ENCODE data around the gene FAM83C. TPM values are rescaled to one million over a fixed set of nuclear protein-coding genes. Genes with fewer than 3 reads are reported as not detected.

Gene FAM83C
- total RNA-seq, 2 experiments from 2014 or later, result not detected

- intact Hi-C loops (cut with DNase I, micrococcal nuclease), result loop anchor here in 1 of 2 experiments (2.0 to 10.0 kb wide), 7 partner anchors 130 to 975 kb away; partner anchors contain the start of genes AHCY, EDEM2, GGT7 and GSS
- no peaks in the 10 kb centered on the region for H3K9me3 ChIP-seq (ENCODE audit: control insufficient read depth in 1 of 2, insufficient read depth in 1 of 2, low read length in 2 of 2)
- H3K27ac ChIP-seq (ENCODE audit: low read depth in 1 of 2, low read length in 2 of 2), result peak overlapping the region; percentile 93 to 95
Measured at GRCh38 chr20:35277127-35277526, 15.1 kb downstream of the FAM83C start.

GRCh38 chr20:35276408-35276807 lies 15.8 kb downstream of the FAM83C start:
- H3K36me3 Mint-ChIP-seq (ENCODE audit: low read depth), result peaks cover 40% of the 10 kb centered on the region
- Histone ChIP-seq H3K9me3 (ENCODE audit: control insufficient read depth in 1 of 2, insufficient read depth in 1 of 2, low read length in 2 of 2) (no peaks in the 10 kb centered on the region), H3K4me1 (ENCODE audit: insufficient read depth, low read length) (peaks cover 37% of the 10 kb centered on the region), H3K27me3 (ENCODE audit: control insufficient read depth in 1 of 2, insufficient read depth in 2 of 2, low read length in 2 of 2) (no peaks in the 10 kb centered on the region), H3K27ac (ENCODE audit: low read depth in 1 of 2, low read length in 2 of 2) (peak overlapping the region; percentile 93 to 95), H3K4me3 (ENCODE audit: low read length) (peak overlapping the region; percentile 76), H3K36me3 (ENCODE audit: insufficient read depth, low read length) (peaks cover 48% of the 10 kb centered on the region)
- peak overlapping the region; percentile 97 for H3K27ac Mint-ChIP-seq
- POLR2A ChIA-PET, result interaction anchor here (0.5 to 1.9 kb wide), 3 partner anchors 10 to 174 kb away, joined by 3 to 6 read pairs (median 3); no protein-coding TSS in a partner anchor
- H3K4me1 Mint-ChIP-seq (ENCODE audit: low read depth), result peaks cover 32% of the 10 kb centered on the region
- no peaks in the 10 kb centered on the region for H3K27me3 Mint-ChIP-seq
- ATAC-seq (ENCODE audit: poor library complexity), result no peak
- intact Hi-C loops (cut with DNase I, micrococcal nuclease), result loop anchor here in 1 of 2 experiments (2.0 to 10.0 kb wide), 7 partner anchors 129 to 974 kb away; partner anchors contain the start of genes AHCY, EDEM2, GGT7 and GSS
- H3K9me3 Mint-ChIP-seq, result no peaks in the 10 kb centered on the region
- no peak for TF ChIP-seq CTCF (IDR thresholded peaks at IDR 0.05)
- DNase-seq, result no peak
- H3K4me3 Mint-ChIP-seq, result peak overlapping the region; percentile 96
- CTCF ChIA-PET, result interaction anchor here (1.2 kb wide), 1 partner anchor 27 kb away, joined by 3 read pairs; no protein-coding TSS in a partner anchor

More at GRCh38 chr20:35277127-35277526, 15.1 kb downstream of the FAM83C start:
- TF ChIP-seq CTCF (IDR thresholded peaks at IDR 0.05), result peak; percentile 2
- Mint-ChIP-seq H3K27me3 (no peaks in the 10 kb centered on the region), H3K4me1 (ENCODE audit: low read depth) (peaks cover 33% of the 10 kb centered on the region), H3K36me3 (ENCODE audit: low read depth) (peaks cover 37% of the 10 kb centered on the region), H3K4me3 (peak overlapping the region; percentile 96), H3K27ac (peak overlapping the region; percentile 97), H3K9me3 (no peaks in the 10 kb centered on the region)
- peaks cover 37% of the 10 kb centered on the region for H3K4me1 ChIP-seq (ENCODE audit: insufficient read depth, low read length)
- no peaks in the 10 kb centered on the region for H3K27me3 ChIP-seq (ENCODE audit: control insufficient read depth in 1 of 2, insufficient read depth in 2 of 2, low read length in 2 of 2)
- H3K4me3 ChIP-seq (ENCODE audit: low read length), result peak overlapping the region; percentile 76
- peaks cover 47% of the 10 kb centered on the region for H3K36me3 ChIP-seq (ENCODE audit: insufficient read depth, low read length)
- DNase-seq, result no peak
- no peak for ATAC-seq (ENCODE audit: poor library complexity)
- CTCF ChIA-PET, result interaction anchor here (1.1 to 1.5 kb wide), 3 partner anchors 27 to 677 kb away, joined by 3 to 7 read pairs (median 3); partner anchors contain the start of gene SCAND1
- POLR2A ChIA-PET, result interaction anchor here (0.5 to 2.6 kb wide), 9 partner anchors 8 to 677 kb away, joined by 3 to 19 read pairs (median 3); partner anchors contain the start of gene SCAND1

- ATAC-seq (ENCODE audit: poor library complexity) (no peak), DNase-seq (no peak)
- H3K9me3 ChIP-seq (ENCODE audit: control insufficient read depth in 1 of 2, insufficient read depth in 1 of 2, low read length in 2 of 2), result no peaks in the 10 kb centered on the region
- Mint-ChIP-seq H3K36me3 (ENCODE audit: low read depth) (peaks cover 46% of the 10 kb centered on the region), H3K4me1 (ENCODE audit: low read depth) (peaks cover 32% of the 10 kb centered on the region), H3K27ac (peak overlapping the region; percentile 97), H3K9me3 (no peaks in the 10 kb centered on the region), H3K27me3 (no peaks in the 10 kb centered on the region), H3K4me3 (peak overlapping the region; percentile 48)
- peaks cover 53% of the 10 kb centered on the region for H3K36me3 ChIP-seq (ENCODE audit: insufficient read depth, low read length)
- intact Hi-C loops (cut with DNase I, micrococcal nuclease), result loop anchor here in 1 of 2 experiments (2.0 to 10.0 kb wide), 7 partner anchors 128 to 973 kb away; partner anchors contain the start of genes AHCY, EDEM2, GGT7 and GSS
- TF ChIP-seq CTCF (IDR thresholded peaks at IDR 0.05), result no peak
- H3K27me3 ChIP-seq (ENCODE audit: control insufficient read depth in 1 of 2, insufficient read depth in 2 of 2, low read length in 2 of 2), result no peaks in the 10 kb centered on the region
- H3K4me1 ChIP-seq (ENCODE audit: insufficient read depth, low read length), result peaks cover 37% of the 10 kb centered on the region
- H3K4me3 ChIP-seq (ENCODE audit: low read length), result no peak overlapping the region
- ChIA-PET POLR2A (interaction anchor here (0.5 kb wide), 1 partner anchor 39 kb away, joined by 3 read pairs; no protein-coding TSS in a partner anchor), CTCF (interaction anchor here (0.8 to 1.3 kb wide), 3 partner anchors 14 to 179 kb away, joined by 3 to 5 read pairs (median 4); no protein-coding TSS in a partner anchor)
- peak overlapping the region in 1 of 2 donors; percentile 7 for H3K27ac ChIP-seq (ENCODE audit: low read depth in 1 of 2, low read length in 2 of 2)
Measured at GRCh38 chr20:35275741-35276251, 16.4 kb downstream of the FAM83C start.
